Epithelial cell of proximal tubule (primary cell): Measurements from ENCODE around the gene NKTR. TPM values are rescaled to one million over a fixed set of nuclear protein-coding genes. Genes with fewer than 3 reads are reported as not detected.

Experiments used
- DNase-seq: peaks from one replicate; pipeline ENCODE4 v3.0.0-alpha.2; 2011; ENCODE audit warnings: low read depth
- H3K4me3 ChIP-seq: 2 replicates; pipeline ENCODE4 v1.5.1; 2011; ENCODE audit warnings: low read depth, mild to moderate bottlenecking, low read length
- CTCF ChIP-seq: conservative IDR thresholded peaks from 2 replicates; pipeline ENCODE4 v1.5.1; 2012; ENCODE audit warnings: low read depth, mild to moderate bottlenecking, low read length
- total RNA-seq: library from RNA; depleted of rRNA; stranded (reverse); fragments of >200 nt; gene quantifications from 2 replicates; pipeline ENCODE4 v1.2.3, GENCODE V29; 2015

NKTR gene
- total RNA-seq, 1 donor from 2014 or later: 24.3 TPM

DNA sequence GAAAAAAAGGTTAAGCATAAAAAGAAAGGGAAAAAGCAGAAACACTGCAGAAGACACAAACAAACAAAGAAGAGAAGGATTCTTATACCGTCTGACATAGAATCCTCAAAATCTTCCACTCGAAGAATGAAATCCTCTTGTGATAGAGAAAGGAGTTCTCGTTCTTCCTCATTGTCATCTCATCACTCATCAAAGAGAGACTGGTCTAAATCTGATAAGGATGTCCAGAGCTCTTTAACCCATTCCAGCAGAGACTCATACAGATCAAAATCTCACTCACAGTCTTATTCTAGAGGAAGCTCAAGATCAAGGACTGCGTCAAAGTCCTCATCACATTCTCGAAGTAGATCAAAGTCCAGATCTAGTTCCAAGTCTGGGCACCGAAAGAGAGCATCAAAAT lies 36.5 kb downstream of the NKTR start:
- TF ChIP-seq CTCF: no peak
- DNase-seq: no peak

DNA sequence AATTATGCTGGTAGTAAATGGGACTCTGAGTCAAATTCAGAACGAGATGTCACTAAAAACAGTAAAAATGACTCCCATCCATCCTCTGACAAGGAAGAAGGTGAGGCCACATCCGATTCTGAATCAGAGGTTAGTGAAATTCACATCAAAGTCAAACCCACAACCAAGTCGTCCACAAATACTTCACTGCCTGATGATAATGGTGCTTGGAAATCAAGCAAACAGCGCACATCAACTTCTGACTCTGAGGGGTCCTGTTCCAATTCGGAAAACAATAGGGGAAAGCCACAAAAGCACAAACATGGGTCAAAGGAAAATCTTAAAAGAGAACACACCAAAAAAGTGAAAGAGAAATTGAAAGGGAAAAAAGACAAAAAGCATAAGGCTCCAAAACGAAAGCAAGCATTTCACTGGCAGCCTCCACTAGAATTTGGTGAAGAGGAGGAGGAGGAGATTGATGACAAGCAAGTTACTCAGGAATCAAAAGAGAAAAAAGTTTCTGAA lies 37.9 kb downstream of the NKTR start:
- no peak for DNase-seq
- H3K4me3 ChIP-seq: no peak overlapping the region
- TF ChIP-seq CTCF: no peak

More for the DNA sequence above, 36.5 kb downstream of the NKTR start:
- no peak overlapping the region for H3K4me3 ChIP-seq

GRCh38 chr3:42639192-42639591 lies 38.7 kb downstream of the NKTR start:
- H3K4me3 ChIP-seq: no peak overlapping the region
- TF ChIP-seq CTCF: no peak
- DNase-seq: no peak

GRCh38 chr3:42640129-42640528 lies 39.6 kb downstream of the NKTR start:
- DNase-seq: no peak
- H3K4me3 ChIP-seq: no peak overlapping the region
- no peak for TF ChIP-seq CTCF

GRCh38 chr3:42640771-42641370 lies 40.4 kb downstream of the NKTR start:
- no peak for TF ChIP-seq CTCF
- no peak overlapping the region for H3K4me3 ChIP-seq
- DNase-seq: no peak

- H3K4me3 ChIP-seq: no peak overlapping the region
- no peak for TF ChIP-seq CTCF
- DNase-seq: no peak
These were observed 47.5 kb downstream of the NKTR start for GRCh38 chr3:42647821-42648459.

DNA sequence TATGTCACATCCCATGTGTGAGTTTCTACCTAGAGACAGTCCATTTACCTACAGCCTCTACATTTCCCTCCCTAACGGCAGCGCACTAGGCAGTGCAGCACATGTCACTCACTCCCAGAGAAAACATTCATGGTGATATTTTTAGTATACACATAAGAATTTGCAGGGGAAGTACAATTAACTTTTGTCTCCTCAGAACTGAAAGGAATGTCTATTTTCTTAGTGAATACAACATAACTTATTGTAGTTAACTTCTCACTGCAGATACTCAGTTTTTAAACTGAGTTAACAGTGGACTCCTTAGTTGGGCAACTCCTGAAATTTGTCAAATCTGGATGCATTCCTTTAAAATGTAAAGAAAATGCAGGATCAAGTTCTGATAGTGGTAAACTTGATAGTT lies 48.5 kb downstream of the NKTR start:
- no peak overlapping the region for H3K4me3 ChIP-seq
- no peak for DNase-seq
- TF ChIP-seq CTCF: no peak
